HG02973 (cell line): ENCODE data around the gene PEX12.
"Not testable (repeated sequence)": the region's sequence is repeated elsewhere in the genome, so short reads cannot be mapped to it uniquely, and the experiment has no call there.

Source experiments
- ATAC-seq: cut with Tn5 transposase; IDR thresholded peaks from one replicate; pipeline ENCODE4 v1.9.1; 2021; ENCODE audit warnings: moderate library complexity; ENCODE audit not compliant: unreplicated experiment

PEX12 gene

DNA sequence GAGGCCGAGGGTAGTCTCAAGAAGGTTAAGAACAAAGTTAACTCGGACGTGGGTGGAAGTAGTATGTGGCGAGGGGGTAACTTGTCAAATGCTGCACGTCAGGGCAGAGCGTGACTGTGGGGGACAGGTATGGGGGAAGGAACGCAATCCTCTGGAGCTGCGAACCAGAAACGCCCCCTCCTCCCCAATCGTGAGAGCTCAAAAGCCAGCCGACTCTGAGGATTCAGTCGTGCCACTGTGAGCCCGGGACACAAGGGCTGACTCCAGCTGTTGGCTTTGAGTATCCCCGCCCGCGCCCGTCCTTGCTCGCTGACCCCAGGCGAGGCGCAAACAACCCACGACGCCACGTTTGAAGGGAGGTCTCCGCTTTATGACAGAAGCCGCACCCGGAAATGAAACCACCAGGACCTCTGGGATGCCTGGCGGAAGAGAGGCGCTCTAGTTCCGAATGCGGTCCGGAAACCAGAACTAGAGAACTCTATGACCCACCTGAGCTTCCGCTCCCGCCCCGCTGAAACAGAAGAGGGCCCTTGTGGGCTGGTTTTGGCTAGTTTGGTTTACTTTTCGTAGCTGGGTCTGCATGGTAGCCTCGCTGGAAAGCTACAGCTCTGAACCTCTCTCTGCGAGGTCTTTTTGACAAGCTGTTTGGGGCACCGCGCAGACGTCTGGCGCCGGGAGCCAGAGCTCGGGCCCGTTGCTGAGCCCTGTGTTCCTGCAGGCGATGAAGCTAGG is at the start of gene PEX12:
TSS of gene PEX12 (minus strand) at position 375 of the 732 bp plus-strand sequence. CDS start 550 bp downstream, outside the sequence.
- peak; percentile 75 for ATAC-seq

DNA sequence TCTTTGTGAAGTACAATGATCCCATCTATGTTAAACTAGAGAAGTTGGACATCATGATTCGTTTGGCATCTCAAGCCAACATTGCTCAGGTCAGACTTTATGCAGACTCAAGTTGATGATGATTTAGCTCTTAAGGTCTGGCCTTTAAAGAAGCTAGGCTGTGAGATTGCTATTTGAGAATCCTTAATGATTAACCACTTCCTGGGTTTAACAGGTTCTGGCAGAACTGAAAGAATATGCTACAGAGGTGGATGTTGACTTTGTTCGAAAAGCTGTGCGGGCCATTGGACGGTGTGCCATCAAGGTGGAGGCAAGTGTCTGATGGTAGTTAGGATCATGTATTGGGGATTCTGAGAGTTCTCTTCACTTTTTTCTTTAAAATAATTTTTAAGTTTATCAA is 49.0 kb upstream of the PEX12 start:
- ATAC-seq = no peak

- no peak for ATAC-seq
Observed at GRCh38 chr17:35621768-35622167, 43.4 kb upstream of the PEX12 start.

- no peak for ATAC-seq
Observed at GRCh38 chr17:35618628-35619027, 40.3 kb upstream of the PEX12 start.

GRCh38 chr17:35617505-35617904 is 39.1 kb upstream of the PEX12 start:
- no peak for ATAC-seq

GRCh38 chr17:35616536-35616935 is 38.2 kb upstream of the PEX12 start:
- no peak for ATAC-seq

DNA sequence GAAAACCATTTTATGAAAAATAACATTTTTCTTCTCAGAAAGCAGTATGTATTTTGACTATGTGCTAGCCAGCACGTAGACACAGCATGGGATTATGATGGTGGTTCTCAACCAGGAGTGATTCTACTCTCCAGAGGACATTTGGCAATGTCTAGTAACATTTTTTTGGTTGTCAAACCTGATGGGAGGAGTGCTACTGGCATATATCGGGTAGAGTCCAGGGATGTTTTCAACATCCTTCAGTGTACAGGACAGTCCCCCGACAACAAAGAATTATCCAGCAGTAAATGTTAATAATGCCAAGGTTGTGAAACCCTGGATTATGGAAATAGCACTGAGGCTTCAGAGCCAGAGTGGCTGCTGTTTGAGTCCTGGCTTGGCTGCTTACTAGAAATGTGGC is 36.4 kb upstream of the PEX12 start:
- ATAC-seq = no peak

- ATAC-seq = no peak
Observed at GRCh38 chr17:35612924-35613521, 34.7 kb upstream of the PEX12 start.

DNA sequence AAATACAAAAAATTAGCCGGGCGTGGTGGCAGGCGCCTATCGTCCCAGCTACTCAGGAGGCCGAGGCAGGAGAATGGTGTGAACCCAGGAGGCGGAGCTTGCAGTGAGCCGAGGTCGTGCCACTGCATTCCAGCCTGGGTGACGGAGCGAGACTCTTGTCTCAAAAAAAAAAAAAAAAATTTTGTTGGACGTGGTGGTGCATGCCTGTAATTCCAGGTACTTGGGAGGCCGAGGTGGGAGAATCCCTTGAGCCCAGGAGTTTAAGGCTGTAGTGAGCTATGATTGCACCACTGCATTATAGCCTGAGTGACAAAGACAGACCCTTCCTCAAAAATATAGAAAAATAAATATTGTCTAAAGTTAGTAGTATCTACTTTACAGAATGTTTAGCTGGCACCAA is 32.4 kb upstream of the PEX12 start:
- not testable (repeated sequence) for ATAC-seq

DNA sequence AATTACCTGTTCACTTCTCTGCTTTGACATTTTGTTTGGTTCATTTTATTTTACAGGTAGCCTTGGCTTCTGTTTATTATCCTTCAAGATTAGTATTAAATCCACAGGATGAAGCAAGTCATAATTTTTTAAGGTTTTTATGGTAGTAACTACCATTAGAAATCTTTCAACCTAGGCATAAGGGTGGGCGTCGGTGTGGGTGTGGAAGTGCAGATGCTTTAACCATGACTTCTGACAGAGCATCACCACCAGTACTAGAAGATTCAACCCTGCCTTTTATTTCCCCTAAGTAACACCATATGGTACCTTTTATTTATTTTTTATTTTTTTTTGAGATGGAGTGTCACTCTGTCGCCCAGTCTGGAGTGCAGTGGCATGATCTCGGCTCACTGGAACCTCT is 31.5 kb upstream of the PEX12 start:
- ATAC-seq = no peak

DNA sequence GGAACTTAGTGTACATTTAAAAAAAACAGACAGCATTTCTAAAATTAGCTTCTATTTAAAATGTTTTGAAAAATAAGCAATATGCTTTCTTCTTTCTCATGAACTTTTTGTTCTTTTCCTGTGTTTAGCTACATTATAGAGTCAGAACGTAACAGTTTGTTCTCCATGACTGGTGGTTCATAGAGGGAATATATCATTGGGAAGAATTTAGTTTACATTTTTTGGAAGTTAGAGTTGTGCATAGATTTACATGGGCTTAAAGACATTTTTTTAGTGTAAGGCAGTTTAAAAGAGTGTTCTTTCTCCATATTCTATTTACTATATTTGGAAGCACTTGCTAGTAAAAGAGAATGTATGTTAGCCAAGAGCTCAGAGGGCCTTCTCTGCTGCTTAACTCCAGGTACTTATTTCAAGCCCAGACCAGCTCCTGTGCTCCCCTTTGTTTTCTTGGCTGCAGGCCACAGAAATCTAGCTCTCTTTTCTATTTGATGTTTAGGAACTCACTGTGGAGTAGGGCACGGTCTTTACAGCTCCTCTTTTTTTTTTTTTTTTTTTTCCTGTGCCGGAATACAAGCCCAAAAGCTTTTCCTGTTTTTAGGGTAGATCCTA is 29.0 kb upstream of the PEX12 start:
- no peak for ATAC-seq

DNA sequence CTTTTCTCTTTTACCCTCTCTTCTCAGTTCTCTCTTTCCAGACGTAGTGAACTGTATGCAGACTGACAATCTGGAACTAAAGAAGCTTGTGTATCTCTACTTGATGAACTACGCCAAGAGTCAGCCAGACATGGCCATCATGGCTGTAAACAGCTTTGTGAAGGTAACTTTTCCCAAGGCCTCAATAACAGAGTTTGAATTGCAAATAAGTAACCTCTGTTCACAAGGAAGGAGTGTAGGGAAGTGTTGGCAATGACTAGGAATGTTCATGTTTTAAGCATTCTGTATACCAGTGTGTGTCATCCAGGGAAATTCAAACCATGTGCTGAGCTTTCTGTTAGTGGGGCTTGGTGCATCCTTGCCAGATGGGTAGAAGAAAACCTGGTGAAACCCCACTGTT is 27.3 kb upstream of the PEX12 start:
- no peak for ATAC-seq

DNA sequence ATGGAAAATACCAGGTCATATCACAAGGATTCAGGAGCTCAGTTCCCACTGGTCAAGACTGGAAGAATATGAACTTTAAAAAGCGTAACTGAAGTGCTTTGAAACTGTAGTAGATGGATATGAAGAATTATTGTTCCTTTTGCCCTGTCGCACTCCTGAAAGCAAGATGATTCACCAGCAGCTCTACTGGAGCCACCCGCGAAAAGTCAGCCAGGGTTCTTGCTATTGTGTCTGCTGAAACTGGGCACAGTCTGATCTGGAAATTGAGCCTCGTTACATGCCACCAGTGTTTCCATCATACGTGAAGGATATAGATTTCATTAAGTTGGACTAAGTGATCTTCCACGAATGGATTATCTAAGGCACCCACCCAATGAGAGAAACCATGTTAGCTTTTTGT is 25.3 kb upstream of the PEX12 start:
- ATAC-seq = no peak

GRCh38 chr17:35597604-35598003 is 19.2 kb upstream of the PEX12 start:
- ATAC-seq = no peak

- ATAC-seq = no peak
Observed at GRCh38 chr17:35596530-35597233, 18.3 kb upstream of the PEX12 start.

- ATAC-seq = no peak
Observed at GRCh38 chr17:35596072-35596471, 17.7 kb upstream of the PEX12 start.

DNA sequence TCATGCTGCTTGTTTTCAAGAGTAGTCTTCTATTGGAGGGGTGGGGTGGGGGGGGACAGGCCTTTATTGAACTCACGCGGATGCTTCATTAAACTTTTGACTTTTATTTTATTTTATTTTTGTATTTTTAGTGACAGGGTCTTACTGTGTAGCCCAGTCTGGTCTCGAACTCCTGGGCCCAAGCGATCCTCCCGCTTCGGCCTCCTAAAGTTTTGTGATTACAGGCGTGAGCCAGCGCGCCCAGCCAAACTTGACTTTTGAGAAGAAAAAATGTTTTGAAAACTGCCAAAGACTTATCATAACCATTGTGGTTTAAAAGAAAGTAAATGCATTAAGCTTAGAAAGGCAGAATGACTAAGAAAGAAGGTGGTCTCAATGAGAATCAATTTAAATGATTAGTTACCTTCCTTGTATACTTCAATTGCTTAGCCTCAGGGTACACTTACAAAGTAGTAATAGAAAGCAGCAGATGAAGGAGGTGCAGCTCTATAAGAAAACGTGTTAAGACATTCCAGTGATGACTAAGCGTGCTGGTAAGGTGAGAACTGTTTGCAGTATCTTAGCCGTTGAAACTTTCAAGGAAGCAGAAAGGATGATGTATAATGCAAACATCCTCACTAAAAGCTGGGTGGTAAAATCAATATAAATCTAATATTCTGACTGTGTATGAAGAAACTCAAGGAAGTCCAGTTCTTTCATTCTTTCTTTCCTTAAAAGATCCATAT is 10.0 kb upstream of the PEX12 start:
- no peak for ATAC-seq

- peak; percentile 75 for ATAC-seq
Observed at GRCh38 chr17:35587074-35587961, 8.9 kb upstream of the PEX12 start, which contains the start of gene AP2B1. AP2B1 (plus strand) TSS chr17:35587322; CDS start chr17:35594031, 6,709 bp downstream.

DNA sequence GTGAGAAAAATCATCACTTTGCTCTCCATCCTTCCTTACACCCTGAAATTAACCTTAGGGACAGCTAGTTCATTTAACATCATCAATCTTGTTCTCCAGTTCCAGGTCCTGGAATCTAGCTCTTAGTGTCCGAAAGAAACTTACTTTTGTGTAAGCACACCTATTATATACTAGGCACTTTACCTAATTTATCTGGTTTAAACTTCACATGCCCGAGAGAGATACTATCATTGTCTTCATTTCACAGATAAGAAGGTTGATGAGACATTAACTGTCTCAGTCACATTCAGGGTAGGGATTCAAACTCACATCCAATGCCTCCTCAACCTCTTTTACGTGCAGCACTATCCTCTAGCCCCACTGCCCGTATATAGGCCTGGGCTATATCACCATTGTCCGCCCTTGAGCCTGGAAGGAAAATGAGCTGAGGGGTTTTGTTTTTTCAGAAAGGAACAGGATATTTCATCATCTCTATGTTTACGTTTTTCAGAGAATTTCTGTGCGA is 8.2 kb upstream of the PEX12 start:
- peak; percentile 8 for ATAC-seq

DNA sequence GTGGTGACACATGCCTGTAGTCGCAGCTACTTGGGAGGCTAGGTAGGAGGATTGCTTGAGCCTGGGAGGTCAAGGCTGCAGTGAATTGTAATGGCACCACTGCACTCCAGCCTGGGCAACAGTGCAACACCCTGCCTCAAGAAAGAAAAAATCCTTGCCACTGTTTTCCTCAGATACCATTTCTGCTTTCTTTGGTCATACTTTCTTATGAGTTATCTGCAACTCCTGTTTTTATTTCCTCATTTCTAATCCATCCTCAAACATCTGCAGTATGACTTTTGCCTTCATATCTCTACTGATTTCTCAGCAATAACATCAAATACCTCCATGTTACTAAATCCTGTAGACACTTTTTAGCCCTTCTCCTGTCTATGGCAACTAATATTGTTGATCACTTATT is 5.7 kb upstream of the PEX12 start:
- ATAC-seq = no peak
